Esophagus squamous epithelium (tissue), 5 donors: ENCODE results near the gene ENGASE. TPM values are rescaled to one million over a fixed set of nuclear protein-coding genes. Genes with fewer than 3 reads are reported as not detected.

Source experiments
- DNase-seq: peaks from one replicate; lab custom pipeline; 2025; lab: John Stamatoyannopoulos, UW
- H3K27ac ChIP-seq, 4 donors: fragments of 200-600 bp; sonication (generic); one replicate each; pipeline ENCODE4 v1.5.1; 2016 to 2019; ENCODE audit warnings: mild to moderate bottlenecking in 1 of 4
- H3K27me3 ChIP-seq, 4 donors: fragments of 200-600 bp; sonication (generic); 1 replicate in 3 of 4; 2 replicates in 1 of 4; pipeline versions ENCODE4 v1.5.1 to v1.6.0; 2017 to 2021; ENCODE audit warnings: antibody characterized with exemption in 1 of 4
- H3K36me3 ChIP-seq, 3 donors: fragments of 200-600 bp; sonication (generic); one replicate each; pipeline ENCODE4 v1.5.1; 2016 to 2019
- H3K4me1 ChIP-seq, 3 donors: fragments of 200-600 bp; sonication (generic); one replicate each; pipeline ENCODE4 v1.5.1; 2017 to 2019
- H3K4me3 ChIP-seq, 4 donors: fragments of 200-600 bp; sonication (generic); 1 replicate in 3 of 4; 2 replicates in 1 of 4; pipeline ENCODE4 v1.5.1; 2016 to 2019; ENCODE audit warnings: mild to moderate bottlenecking in 2 of 4, moderate library complexity in 1 of 4
- H3K9me3 ChIP-seq, 3 donors: fragments of 200-600 bp; sonication (generic); one replicate each; pipeline ENCODE4 v1.5.1; 2016 to 2019
- POLR2A ChIP-seq, 4 donors: fragments of 450-650 bp; IDR thresholded peaks; one replicate each; pipeline ENCODE4 v1.6.1; 2017; ENCODE audit warnings: antibody characterized with exemption in 4 of 4, mild to moderate bottlenecking in 4 of 4, moderate library complexity in 3 of 4
- WGBS, 2 donors: methylation state at CpG; one replicate each; pipeline ENCODE4 v1.1.5; 2018; 5-methylcytosine and 5-hydroxymethylcytosine counted together
- intact Hi-C: fragments of 100-400 bp; cut with DNase I; formaldehyde crosslinking; loops from one replicate; pipeline ENCODE4 v1.15.0; 2022
- total RNA-seq, 4 donors: library from RNA; depleted of rRNA; stranded (reverse); fragments of >200 nt; gene quantifications; one replicate each; pipeline ENCODE4 v1.1.0, GENCODE V29; 2016
- TF ChIP-seq, protein P1 (sequence below), 6 experiments: fragments of 450-650 bp in 4 of 6; fragments of 200-600 bp in 2 of 6; sonication (generic) in 2 of 6; IDR thresholded peaks; one replicate each; pipeline ENCODE4 v1.5.1; 2016 to 2019; ENCODE audit warnings: antibody characterized with exemption in 6 of 6, mild to moderate bottlenecking in 4 of 6, moderate library complexity in 4 of 6
- donor health status: DM: yes; HTN: yes; CAD: no.

The ENGASE gene
- total RNA-seq, 4 donors from 2014 or later, result 6.0 to 32.2 (median 9.5) TPM

DNA sequence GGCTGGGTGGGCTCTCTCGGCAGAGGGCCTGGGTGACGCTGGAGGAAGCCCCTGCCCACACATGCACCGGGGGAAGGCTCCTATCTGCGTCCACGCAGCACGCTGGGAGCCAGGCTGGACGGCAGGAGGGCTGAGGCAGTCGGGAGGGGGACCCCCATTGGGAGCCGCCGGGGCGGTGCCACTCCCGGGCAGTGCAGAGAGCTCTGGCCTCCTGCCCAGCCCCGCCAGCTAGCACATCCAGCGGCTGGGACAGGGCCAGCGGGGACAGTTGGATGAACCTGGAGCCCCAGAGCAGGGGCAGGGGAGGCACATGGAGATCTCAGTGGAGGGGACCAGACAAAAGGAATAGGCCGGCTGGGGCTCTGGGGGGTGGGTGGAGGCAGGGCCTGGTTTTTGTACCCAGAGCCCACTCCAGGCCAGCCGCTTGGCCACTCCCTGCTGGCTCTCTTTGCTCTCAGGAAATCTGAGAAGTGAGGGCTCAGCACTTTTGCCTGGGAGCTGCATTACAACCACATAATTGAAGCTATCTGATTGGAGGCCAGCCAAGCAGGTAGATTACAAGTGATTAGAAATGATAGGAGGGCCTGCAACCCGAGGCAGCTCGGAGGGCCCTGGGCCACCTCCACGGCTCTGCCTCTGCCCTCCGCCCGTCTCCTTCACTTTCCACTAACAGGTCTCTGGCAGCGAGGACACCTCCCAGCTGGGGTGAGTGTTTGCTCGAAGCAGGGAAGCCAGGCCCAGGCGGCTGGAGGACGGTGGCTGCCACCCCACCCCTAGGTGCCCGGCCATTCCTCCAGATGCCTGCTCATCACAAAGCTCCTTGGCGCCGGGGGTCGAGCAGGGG lies 40.1 kb downstream of the ENGASE start:
- TF ChIP-seq POLR2A (IDR thresholded peaks at IDR 0.05), result no peak
- TF ChIP-seq, protein P1, sequence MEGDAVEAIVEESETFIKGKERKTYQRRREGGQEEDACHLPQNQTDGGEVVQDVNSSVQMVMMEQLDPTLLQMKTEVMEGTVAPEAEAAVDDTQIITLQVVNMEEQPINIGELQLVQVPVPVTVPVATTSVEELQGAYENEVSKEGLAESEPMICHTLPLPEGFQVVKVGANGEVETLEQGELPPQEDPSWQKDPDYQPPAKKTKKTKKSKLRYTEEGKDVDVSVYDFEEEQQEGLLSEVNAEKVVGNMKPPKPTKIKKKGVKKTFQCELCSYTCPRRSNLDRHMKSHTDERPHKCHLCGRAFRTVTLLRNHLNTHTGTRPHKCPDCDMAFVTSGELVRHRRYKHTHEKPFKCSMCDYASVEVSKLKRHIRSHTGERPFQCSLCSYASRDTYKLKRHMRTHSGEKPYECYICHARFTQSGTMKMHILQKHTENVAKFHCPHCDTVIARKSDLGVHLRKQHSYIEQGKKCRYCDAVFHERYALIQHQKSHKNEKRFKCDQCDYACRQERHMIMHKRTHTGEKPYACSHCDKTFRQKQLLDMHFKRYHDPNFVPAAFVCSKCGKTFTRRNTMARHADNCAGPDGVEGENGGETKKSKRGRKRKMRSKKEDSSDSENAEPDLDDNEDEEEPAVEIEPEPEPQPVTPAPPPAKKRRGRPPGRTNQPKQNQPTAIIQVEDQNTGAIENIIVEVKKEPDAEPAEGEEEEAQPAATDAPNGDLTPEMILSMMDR (IDR thresholded peaks at IDR 0.05), result no peak
- 18 to 41% methylated on average over 7 to 11 of the region's 30 CpGs for WGBS, 2 donors
- H3K27me3 ChIP-seq, result peaks cover 0 to 88% (median 2%) of the 10 kb centered on the region in 4 donors
- H3K4me1 ChIP-seq, result peaks cover 9 to 18% (median 10%) of the 10 kb centered on the region in 3 donors
- H3K9me3 ChIP-seq, result no peaks in the 10 kb centered on the region
- H3K36me3 ChIP-seq, result no peaks in the 10 kb centered on the region
- H3K4me3 ChIP-seq, result no peak overlapping the region
- H3K27ac ChIP-seq, result no peak overlapping the region
- DNase-seq, result no peak
- intact Hi-C loops, result no loop called here

DNA sequence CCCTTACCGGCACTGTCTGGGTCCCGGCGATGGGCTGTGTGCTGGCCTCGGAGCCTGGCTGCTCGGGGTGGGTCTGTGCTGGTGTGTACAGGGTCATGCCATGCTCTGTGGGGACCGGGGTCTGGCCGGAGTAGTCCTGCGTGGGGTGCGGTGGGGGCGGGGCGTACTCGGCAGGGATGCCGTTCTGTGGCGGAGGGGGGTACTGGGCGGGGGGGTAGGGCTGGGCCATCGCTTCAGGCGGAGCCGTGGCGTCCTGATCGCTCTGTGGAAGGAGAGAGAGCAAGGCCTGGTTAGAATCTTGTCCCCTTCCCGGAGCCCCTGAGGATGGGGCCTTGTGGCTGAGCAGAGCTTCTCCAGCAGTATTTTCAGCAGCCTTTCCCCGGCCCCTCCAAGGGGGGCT lies 40.9 kb downstream of the ENGASE start:
- no peak for DNase-seq
- no peaks in the 10 kb centered on the region for H3K36me3 ChIP-seq
- peaks cover 9 to 18% (median 10%) of the 10 kb centered on the region in 3 donors for H3K4me1 ChIP-seq
- H3K9me3 ChIP-seq, result no peaks in the 10 kb centered on the region
- intact Hi-C loops, result no loop called here
- no peak overlapping the region for H3K4me3 ChIP-seq
- WGBS, 2 donors, result no CpG with 5 or more reads among the region's 22 CpGs
- no peak overlapping the region for H3K27ac ChIP-seq
- no peak for TF ChIP-seq POLR2A (IDR thresholded peaks at IDR 0.05)
- TF ChIP-seq, protein P1 (IDR thresholded peaks at IDR 0.05), result no peak
- peaks cover 0 to 87% (median 2%) of the 10 kb centered on the region in 4 donors for H3K27me3 ChIP-seq

DNA sequence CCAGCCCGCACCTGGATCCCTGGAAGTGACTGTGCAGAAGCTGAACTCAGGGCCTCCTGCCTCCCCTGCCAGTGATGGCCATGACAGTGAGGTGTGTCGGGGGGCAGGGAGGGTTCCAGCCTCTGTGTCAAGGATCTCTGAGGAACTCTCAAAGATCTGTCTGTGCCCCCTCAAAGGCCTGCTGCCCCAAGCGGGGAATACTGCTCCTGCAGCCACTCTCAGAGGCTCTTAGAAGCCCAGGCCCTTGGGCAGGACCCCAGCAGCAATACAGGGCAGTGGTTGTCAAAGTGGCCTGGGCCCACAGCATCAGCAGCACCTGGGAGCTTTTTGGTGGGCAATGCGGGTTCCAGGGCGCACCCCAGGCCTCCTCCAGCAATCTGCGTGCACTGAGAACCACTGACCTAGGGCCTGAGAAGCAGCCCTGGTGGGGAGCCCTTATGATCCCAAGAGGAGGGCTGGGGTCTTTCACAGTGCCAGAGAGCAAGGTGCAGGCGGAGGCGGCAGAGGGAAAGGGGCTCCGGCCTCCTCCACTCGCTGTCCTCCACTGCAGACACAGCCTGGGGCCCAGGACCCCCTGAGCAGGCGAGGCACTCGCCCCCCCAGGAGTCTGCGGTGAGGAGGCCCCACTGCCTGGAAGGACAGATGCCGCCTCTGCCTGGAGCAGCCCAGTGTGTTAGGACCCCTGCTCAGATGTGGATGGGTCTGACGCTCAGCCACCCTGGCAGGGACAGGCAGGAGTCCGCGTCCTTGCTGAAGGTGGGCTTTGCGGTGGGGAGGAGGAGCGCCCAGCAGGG lies 42.1 kb downstream of the ENGASE start:
- intact Hi-C loops, result no loop called here
- no peaks in the 10 kb centered on the region for H3K9me3 ChIP-seq
- H3K4me3 ChIP-seq, result no peak overlapping the region
- 92 to 100% methylated on average over 2 of the region's 19 CpGs for WGBS, 2 donors
- peaks cover 0 to 85% (median 2%) of the 10 kb centered on the region in 4 donors for H3K27me3 ChIP-seq
- H3K4me1 ChIP-seq, result peaks cover 9 to 18% (median 10%) of the 10 kb centered on the region in 3 donors
- no peak overlapping the region for H3K27ac ChIP-seq
- no peaks in the 10 kb centered on the region for H3K36me3 ChIP-seq
- DNase-seq, result no peak
- TF ChIP-seq, protein P1 (IDR thresholded peaks at IDR 0.05), result no peak
- TF ChIP-seq POLR2A (IDR thresholded peaks at IDR 0.05), result no peak

DNA sequence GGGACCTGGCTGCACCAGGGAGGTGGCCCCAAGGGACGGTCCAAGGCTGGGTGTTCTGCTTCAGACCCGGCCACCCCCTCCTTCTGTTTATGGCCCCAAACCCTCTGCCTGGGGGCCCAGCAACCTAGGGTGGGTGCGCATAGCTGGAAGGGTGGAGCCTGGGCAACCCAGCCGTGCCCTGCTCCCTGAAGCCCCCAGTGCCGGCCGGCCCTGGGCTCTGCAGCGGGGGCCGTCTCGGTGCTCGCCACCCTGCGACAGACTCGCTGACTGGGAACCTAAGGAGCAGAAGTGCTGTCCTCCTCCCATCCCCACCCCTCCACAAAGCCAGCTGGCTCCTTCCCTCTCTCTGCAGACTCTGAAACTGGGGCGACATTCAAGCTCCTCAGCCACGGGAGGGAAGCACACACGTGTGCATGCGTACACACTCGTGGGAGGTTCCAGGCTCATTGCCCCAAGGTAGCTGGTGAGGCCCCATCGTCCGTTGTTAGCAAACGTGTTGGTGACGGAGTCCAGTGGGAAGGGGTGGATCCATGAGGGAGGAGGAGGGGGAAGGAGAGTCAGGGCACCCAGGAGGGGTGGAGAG lies 43.4 kb downstream of the ENGASE start:
- Histone ChIP-seq H3K27ac (no peak overlapping the region), H3K27me3 (peaks cover 0 to 79% (median 2%) of the 10 kb centered on the region in 4 donors), H3K4me1 (peaks cover 9 to 18% (median 10%) of the 10 kb centered on the region in 3 donors), H3K4me3 (no peak overlapping the region), H3K9me3 (no peaks in the 10 kb centered on the region), H3K36me3 (no peaks in the 10 kb centered on the region)
- DNase-seq, result no peak
- 32 to 55% methylated on average over 3 to 18 of the region's 21 CpGs for WGBS, 2 donors
- intact Hi-C loops, result no loop called here
- TF ChIP-seq, protein P1 (IDR thresholded peaks at IDR 0.05), result no peak
- TF ChIP-seq POLR2A (IDR thresholded peaks at IDR 0.05), result no peak
